GM23338 (cell line): Measurements from ENCODE around the gene POLR3E. TPM values are rescaled to one million over a fixed set of nuclear protein-coding genes. Genes with fewer than 3 reads are reported as not detected.

Experiments used
- ATAC-seq: fragments of 200-7000 bp; cut with Tn5 transposase; 3 replicates; pipeline ENCODE4 v1.9.1; 2020
- DNase-seq: peaks from one replicate; pipeline ENCODE4 v3.0.0-alpha.2; 2015; ENCODE audit warnings: low spot score
- H2AFZ ChIP-seq: fragments of 200-600 bp; sonication (generic); 2 replicates; pipeline ENCODE4 v1.8.0; 2016; ENCODE audit warnings: antibody characterized with exemption, mild to moderate bottlenecking, moderate library complexity
- H3F3A ChIP-seq: fragments of 200-600 bp; sonication (generic); replicated peaks from 2 replicates; pipeline ENCODE4 v1.8.0; 2017; ENCODE audit warnings: antibody characterized with exemption, mixed run types, low read depth
- H3K27ac ChIP-seq: fragments of 200-600 bp; sonication (generic); 2 replicates; pipeline ENCODE4 v1.6.1; 2016; ENCODE audit warnings: low read depth
- H3K27me3 ChIP-seq: fragments of 200-600 bp; sonication (generic); 2 replicates; pipeline ENCODE4 v1.8.0; 2016; ENCODE audit warnings: mild to moderate bottlenecking, mixed run types, moderate library complexity; ENCODE audit not compliant: insufficient read depth
- H3K36me3 ChIP-seq: fragments of 200-600 bp; sonication (generic); 2 replicates; pipeline ENCODE4 v1.8.0; 2016; ENCODE audit warnings: mild to moderate bottlenecking; ENCODE audit not compliant: insufficient read depth
- H3K4me1 ChIP-seq: fragments of 200-600 bp; sonication (generic); 2 replicates; pipeline ENCODE4 v1.8.0; 2016; ENCODE audit warnings: mild to moderate bottlenecking, moderate library complexity; ENCODE audit not compliant: insufficient read depth
- H3K4me2 ChIP-seq: fragments of 200-600 bp; sonication (generic); 2 replicates; pipeline ENCODE4 v1.7.1; 2017; ENCODE audit warnings: mixed run types
- H3K4me3 ChIP-seq: fragments of 200-600 bp; sonication (generic); 2 replicates; pipeline ENCODE4 v1.6.1; 2016; ENCODE audit warnings: mixed run types
- H3K79me2 ChIP-seq: fragments of 200-600 bp; sonication (generic); replicated peaks from 2 replicates; pipeline ENCODE4 v1.8.0; 2017; ENCODE audit warnings: mild to moderate bottlenecking; ENCODE audit not compliant: insufficient read depth
- H3K9me2 ChIP-seq: fragments of 200-600 bp; sonication (generic); 2 replicates; pipeline ENCODE4 v1.8.0; 2017; ENCODE audit not compliant: insufficient read depth
- H4K20me1 ChIP-seq: fragments of 200-600 bp; sonication (generic); replicated peaks from 2 replicates; pipeline ENCODE4 v1.8.0; 2017; ENCODE audit warnings: mild to moderate bottlenecking; ENCODE audit not compliant: insufficient read depth
- H3K27ac Mint-ChIP-seq: 2 replicates; pipeline ENCODE4 v1.8.0; 2020; ENCODE audit warnings: inconsistent platforms, mild to moderate bottlenecking, moderate library complexity, mixed read lengths
- H3K27me3 Mint-ChIP-seq: 3 replicates; pipeline ENCODE4 v1.8.0; 2022; ENCODE audit warnings: low read depth, mild to moderate bottlenecking, moderate library complexity, mixed read lengths, inconsistent platforms; ENCODE audit not compliant: insufficient read depth, poor library complexity
- H3K36me3 Mint-ChIP-seq: 3 replicates; pipeline ENCODE4 v1.8.0; 2021; ENCODE audit warnings: low read depth, mild to moderate bottlenecking, inconsistent platforms, moderate library complexity, mixed read lengths
- H3K4me1 Mint-ChIP-seq: 3 replicates; pipeline ENCODE4 v1.8.0; 2020; ENCODE audit warnings: mild to moderate bottlenecking, inconsistent platforms, mixed read lengths
- H3K4me3 Mint-ChIP-seq: 3 replicates; pipeline ENCODE4 v1.8.0; 2021; ENCODE audit warnings: moderate library complexity, mild to moderate bottlenecking, inconsistent platforms, mixed read lengths
- H3K9me3 Mint-ChIP-seq: 3 replicates; pipeline ENCODE4 v1.8.0; 2020; ENCODE audit warnings: moderate library complexity, mild to moderate bottlenecking, inconsistent platforms, mixed read lengths
- EZH2phosphoT487 ChIP-seq: fragments of 200-600 bp; sonication (generic); IDR thresholded peaks from one replicate; pipeline ENCODE4 v1.8.1; 2018; ENCODE audit warnings: antibody characterized with exemption; ENCODE audit not compliant: unreplicated experiment
- JUNB ChIP-seq: IDR thresholded peaks from one replicate; pipeline ENCODE4 v1.6.1; 2016; ENCODE audit warnings: antibody characterized with exemption; ENCODE audit not compliant: unreplicated experiment
- NANOG ChIP-seq: IDR thresholded peaks from 2 replicates; pipeline ENCODE4 v1.6.1; 2016; ENCODE audit warnings: antibody characterized with exemption, borderline replicate concordance
- POLR2AphosphoS5 ChIP-seq: IDR thresholded peaks from 2 replicates; pipeline ENCODE4 v1.6.1; 2016; ENCODE audit warnings: antibody characterized with exemption, low read depth
- ZNF331 ChIP-seq: fragments of 250-450 bp; sonication (Bioruptor Pico); IDR thresholded peaks from 2 replicates; pipeline ENCODE4 v1.5.0; 2020; ENCODE audit warnings: low read depth, mild to moderate bottlenecking, moderate library complexity
- polyA plus RNA-seq: library from polyadenylated mRNA; unstranded; fragments of >200 nt; fragmentation: Nextera tagmentation; extraction: Ambion mirVana; gene quantifications from 2 replicates; pipeline ENCODE4 v1.2.1, GENCODE V29; 2016
- total RNA-seq: library from RNA; depleted of rRNA; stranded (reverse); fragments of >200 nt; shearing (Covaris generic); gene quantifications from 2 replicates; pipeline ENCODE4 v1.2.3, GENCODE V29; 2014
- TF ChIP-seq, protein P1 (sequence below): IDR thresholded peaks from one replicate; pipeline ENCODE4 v1.6.1; 2018; ENCODE audit warnings: antibody characterized with exemption; ENCODE audit not compliant: unreplicated experiment
- TF ChIP-seq, protein P2 (sequence below), 2 experiments: fragments of 200-600 bp in 1 of 2; sonication (generic) in 1 of 2; conservative IDR thresholded peaks; 2 replicates each; pipeline versions ENCODE4 v1.5.1 to v1.6.1; 2016 to 2017; ENCODE audit warnings: antibody characterized with exemption in 2 of 2, low read depth in 2 of 2, mild to moderate bottlenecking in 2 of 2, moderate library complexity in 1 of 2
- TF ChIP-seq, protein P3 (sequence below): fragments of 250-450 bp; sonication (Bioruptor Pico); IDR thresholded peaks from 2 replicates; pipeline ENCODE4 v1.5.0; 2020; ENCODE audit warnings: mild to moderate bottlenecking, moderate library complexity

The POLR3E gene
- total and polyA plus RNA-seq, 2 experiments from 2014 or later, result 62.7 to 141 TPM

DNA sequence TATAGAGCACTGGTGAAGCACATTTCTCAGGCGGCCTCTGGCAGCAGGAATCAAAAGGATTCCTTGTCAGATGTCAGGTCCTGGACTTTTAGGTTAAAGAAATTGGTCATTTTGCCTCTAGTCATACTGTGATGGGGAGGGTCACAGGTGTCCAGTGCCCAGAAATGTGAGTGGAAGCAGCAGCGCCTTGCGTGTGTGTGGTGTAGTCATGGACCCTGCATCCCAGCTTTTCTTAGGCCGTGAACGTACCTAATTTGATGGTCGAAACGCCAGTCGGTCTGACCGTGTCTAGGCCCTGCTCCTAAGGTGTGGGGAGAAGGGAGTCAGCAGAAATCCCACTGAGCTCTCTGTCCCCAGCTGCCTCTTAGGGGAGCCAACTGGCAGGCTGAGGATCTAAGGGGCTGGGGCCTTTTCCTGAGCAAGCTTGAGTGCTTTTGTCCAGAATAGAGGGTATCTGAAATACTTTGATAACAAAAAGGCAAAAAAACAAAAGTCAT is 32.0 kb downstream of the POLR3E start (continued):
- TF ChIP-seq, protein P1, sequence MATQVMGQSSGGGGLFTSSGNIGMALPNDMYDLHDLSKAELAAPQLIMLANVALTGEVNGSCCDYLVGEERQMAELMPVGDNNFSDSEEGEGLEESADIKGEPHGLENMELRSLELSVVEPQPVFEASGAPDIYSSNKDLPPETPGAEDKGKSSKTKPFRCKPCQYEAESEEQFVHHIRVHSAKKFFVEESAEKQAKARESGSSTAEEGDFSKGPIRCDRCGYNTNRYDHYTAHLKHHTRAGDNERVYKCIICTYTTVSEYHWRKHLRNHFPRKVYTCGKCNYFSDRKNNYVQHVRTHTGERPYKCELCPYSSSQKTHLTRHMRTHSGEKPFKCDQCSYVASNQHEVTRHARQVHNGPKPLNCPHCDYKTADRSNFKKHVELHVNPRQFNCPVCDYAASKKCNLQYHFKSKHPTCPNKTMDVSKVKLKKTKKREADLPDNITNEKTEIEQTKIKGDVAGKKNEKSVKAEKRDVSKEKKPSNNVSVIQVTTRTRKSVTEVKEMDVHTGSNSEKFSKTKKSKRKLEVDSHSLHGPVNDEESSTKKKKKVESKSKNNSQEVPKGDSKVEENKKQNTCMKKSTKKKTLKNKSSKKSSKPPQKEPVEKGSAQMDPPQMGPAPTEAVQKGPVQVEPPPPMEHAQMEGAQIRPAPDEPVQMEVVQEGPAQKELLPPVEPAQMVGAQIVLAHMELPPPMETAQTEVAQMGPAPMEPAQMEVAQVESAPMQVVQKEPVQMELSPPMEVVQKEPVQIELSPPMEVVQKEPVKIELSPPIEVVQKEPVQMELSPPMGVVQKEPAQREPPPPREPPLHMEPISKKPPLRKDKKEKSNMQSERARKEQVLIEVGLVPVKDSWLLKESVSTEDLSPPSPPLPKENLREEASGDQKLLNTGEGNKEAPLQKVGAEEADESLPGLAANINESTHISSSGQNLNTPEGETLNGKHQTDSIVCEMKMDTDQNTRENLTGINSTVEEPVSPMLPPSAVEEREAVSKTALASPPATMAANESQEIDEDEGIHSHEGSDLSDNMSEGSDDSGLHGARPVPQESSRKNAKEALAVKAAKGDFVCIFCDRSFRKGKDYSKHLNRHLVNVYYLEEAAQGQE, result no peak
- TF ChIP-seq, protein P2, sequence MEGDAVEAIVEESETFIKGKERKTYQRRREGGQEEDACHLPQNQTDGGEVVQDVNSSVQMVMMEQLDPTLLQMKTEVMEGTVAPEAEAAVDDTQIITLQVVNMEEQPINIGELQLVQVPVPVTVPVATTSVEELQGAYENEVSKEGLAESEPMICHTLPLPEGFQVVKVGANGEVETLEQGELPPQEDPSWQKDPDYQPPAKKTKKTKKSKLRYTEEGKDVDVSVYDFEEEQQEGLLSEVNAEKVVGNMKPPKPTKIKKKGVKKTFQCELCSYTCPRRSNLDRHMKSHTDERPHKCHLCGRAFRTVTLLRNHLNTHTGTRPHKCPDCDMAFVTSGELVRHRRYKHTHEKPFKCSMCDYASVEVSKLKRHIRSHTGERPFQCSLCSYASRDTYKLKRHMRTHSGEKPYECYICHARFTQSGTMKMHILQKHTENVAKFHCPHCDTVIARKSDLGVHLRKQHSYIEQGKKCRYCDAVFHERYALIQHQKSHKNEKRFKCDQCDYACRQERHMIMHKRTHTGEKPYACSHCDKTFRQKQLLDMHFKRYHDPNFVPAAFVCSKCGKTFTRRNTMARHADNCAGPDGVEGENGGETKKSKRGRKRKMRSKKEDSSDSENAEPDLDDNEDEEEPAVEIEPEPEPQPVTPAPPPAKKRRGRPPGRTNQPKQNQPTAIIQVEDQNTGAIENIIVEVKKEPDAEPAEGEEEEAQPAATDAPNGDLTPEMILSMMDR (conservative IDR thresholded peaks at IDR 0.05; ENCODE audit: low read depth in 2 of 2), result no peak
- TF ChIP-seq POLR2AphosphoS5 (no peak), ZNF331 (CRISPR knock-in tag) (no peak)

DNA sequence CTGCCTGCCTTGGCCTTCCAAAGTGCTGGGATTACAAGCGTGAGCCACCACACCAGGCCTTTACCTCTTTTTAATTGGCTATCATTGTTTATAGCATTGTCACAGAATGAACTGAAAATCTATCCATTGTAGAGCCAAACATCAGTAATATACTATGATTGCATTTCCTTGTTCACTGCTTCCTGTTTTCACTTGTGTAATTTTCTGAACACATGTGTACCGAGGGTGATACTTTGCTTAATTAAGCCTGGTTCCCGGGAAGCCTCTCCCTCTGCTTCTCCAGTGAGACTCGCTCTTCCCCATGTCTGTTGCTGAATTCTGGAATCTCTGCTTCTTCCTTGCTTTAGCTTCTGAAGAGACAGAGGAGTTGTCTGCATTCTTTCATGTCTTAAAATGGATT is 33.1 kb downstream of the POLR3E start:
- H3K79me2 ChIP-seq, result 0 out of 2 replicates have a peak, but pooled peaks cover 5% of the 10 kb centered on the region
- H3K27ac ChIP-seq, result peak overlapping the region; percentile 45; the same call in 1 of the 2 replicates
- H2AFZ ChIP-seq, result no peak overlapping the region
- peaks cover 18% of the 10 kb centered on the region for H4K20me1 ChIP-seq
- H3K27me3 ChIP-seq, result no peaks in the 10 kb centered on the region
- Mint-ChIP-seq H3K36me3 (peaks cover 77% of the 10 kb centered on the region), H3K27me3 (peaks cover 4% of the 10 kb centered on the region), H3K4me1 (no peaks in the 10 kb centered on the region), H3K4me3 (no peak overlapping the region), H3K9me3 (peaks cover 4% of the 10 kb centered on the region; the same call in 2 of the 3 replicates), H3K27ac (no peak overlapping the region)
- peaks cover 17% of the 10 kb centered on the region for H3F3A ChIP-seq
- H3K9me2 ChIP-seq, result no peaks in the 10 kb centered on the region
- no peak overlapping the region for H3K4me3 ChIP-seq
- no peak for ATAC-seq
- no peak overlapping the region for H3K4me2 ChIP-seq
- no peak for DNase-seq
- H3K4me1 ChIP-seq, result no peaks in the 10 kb centered on the region
- peaks cover 69% of the 10 kb centered on the region for H3K36me3 ChIP-seq
- TF ChIP-seq EZH2phosphoT487, result no peak
- TF ChIP-seq, protein P1, result no peak
- TF ChIP-seq JUNB, result no peak
- TF ChIP-seq, protein P3, sequence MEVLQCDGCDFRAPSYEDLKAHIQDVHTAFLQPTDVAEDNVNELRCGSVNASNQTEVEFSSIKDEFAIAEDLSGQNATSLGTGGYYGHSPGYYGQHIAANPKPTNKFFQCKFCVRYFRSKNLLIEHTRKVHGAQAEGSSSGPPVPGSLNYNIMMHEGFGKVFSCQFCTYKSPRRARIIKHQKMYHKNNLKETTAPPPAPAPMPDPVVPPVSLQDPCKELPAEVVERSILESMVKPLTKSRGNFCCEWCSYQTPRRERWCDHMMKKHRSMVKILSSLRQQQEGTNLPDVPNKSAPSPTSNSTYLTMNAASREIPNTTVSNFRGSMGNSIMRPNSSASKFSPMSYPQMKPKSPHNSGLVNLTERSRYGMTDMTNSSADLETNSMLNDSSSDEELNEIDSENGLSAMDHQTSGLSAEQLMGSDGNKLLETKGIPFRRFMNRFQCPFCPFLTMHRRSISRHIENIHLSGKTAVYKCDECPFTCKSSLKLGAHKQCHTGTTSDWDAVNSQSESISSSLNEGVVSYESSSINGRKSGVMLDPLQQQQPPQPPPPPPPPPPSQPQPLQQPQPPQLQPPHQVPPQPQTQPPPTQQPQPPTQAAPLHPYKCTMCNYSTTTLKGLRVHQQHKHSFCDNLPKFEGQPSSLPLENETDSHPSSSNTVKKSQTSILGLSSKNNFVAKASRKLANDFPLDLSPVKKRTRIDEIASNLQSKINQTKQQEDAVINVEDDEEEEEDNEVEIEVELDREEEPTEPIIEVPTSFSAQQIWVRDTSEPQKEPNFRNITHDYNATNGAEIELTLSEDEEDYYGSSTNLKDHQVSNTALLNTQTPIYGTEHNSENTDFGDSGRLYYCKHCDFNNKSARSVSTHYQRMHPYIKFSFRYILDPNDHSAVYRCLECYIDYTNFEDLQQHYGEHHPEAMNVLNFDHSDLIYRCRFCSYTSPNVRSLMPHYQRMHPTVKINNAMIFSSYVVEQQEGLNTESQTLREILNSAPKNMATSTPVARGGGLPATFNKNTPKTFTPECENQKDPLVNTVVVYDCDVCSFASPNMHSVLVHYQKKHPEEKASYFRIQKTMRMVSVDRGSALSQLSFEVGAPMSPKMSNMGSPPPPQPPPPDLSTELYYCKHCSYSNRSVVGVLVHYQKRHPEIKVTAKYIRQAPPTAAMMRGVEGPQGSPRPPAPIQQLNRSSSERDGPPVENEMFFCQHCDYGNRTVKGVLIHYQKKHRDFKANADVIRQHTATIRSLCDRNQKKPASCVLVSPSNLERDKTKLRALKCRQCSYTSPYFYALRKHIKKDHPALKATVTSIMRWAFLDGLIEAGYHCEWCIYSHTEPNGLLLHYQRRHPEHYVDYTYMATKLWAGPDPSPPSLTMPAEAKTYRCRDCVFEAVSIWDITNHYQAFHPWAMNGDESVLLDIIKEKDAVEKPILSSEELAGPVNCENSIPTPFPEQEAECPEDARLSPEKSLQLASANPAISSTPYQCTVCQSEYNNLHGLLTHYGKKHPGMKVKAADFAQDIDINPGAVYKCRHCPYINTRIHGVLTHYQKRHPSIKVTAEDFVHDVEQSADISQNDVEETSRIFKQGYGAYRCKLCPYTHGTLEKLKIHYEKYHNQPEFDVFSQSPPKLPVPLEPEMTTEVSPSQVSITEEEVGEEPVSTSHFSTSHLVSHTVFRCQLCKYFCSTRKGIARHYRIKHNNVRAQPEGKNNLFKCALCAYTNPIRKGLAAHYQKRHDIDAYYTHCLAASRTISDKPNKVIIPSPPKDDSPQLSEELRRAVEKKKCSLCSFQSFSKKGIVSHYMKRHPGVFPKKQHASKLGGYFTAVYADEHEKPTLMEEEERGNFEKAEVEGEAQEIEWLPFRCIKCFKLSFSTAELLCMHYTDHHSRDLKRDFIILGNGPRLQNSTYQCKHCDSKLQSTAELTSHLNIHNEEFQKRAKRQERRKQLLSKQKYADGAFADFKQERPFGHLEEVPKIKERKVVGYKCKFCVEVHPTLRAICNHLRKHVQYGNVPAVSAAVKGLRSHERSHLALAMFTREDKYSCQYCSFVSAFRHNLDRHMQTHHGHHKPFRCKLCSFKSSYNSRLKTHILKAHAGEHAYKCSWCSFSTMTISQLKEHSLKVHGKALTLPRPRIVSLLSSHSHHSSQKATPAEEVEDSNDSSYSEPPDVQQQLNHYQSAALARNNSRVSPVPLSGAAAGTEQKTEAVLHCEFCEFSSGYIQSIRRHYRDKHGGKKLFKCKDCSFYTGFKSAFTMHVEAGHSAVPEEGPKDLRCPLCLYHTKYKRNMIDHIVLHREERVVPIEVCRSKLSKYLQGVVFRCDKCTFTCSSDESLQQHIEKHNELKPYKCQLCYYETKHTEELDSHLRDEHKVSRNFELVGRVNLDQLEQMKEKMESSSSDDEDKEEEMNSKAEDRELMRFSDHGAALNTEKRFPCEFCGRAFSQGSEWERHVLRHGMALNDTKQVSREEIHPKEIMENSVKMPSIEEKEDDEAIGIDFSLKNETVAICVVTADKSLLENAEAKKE (CRISPR knock-in tag), result no peak
- TF ChIP-seq NANOG, result no peak
